ENCODE results near the gene TNP2. TPM values are rescaled to one million over a fixed set of nuclear protein-coding genes. Genes with fewer than 3 reads are reported as not detected.

TNP2 gene
- total RNA-seq, 3 donors from 2014 or later (not counting 1 experiment from before 2014, with no cell fraction given) = not detected

DNA sequence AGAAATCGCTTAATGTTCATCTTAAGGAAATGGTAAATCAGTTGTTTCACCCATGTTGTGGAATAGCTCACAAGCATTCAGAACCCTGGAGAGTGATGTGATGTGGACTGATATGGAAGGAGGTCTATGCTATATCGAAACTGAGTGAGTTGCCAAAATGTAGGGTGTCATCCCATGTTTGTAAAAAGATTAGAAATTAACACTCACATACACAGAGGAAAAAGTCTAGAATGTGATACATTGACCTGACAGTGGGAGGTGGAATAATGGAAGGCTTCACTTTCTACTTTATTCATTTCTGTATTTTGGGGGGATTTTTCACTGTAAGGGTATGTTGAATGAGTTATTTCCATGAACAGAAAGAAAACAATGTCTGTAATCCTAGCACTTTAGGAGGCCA lies 16.7 kb upstream of the TNP2 start:
- H3K9me3 ChIP-seq (ENCODE audit: control insufficient read depth, insufficient read depth, low read length) = no peaks in the 10 kb centered on the region
- H3K4me3 ChIP-seq (ENCODE audit: low read length) = no peak overlapping the region
- 87% methylated on average over 1 of the region's 2 CpGs for WGBS (ENCODE audit: insufficient coverage)
- H3K27ac ChIP-seq (ENCODE audit: low read length) = no peak overlapping the region
- Mint-ChIP-seq H3K27me3 (ENCODE audit: low read depth in 2 of 2) (peaks cover 52 to 55% of the 10 kb centered on the region in 2 donors), H3K9me3 (no peaks in the 10 kb centered on the region), H3K27ac (no peak overlapping the region), H3K4me1 (no peaks in the 10 kb centered on the region), H3K4me3 (no peak overlapping the region), H3K36me3 (no peaks in the 10 kb centered on the region)
- TF ChIP-seq, protein P1, sequence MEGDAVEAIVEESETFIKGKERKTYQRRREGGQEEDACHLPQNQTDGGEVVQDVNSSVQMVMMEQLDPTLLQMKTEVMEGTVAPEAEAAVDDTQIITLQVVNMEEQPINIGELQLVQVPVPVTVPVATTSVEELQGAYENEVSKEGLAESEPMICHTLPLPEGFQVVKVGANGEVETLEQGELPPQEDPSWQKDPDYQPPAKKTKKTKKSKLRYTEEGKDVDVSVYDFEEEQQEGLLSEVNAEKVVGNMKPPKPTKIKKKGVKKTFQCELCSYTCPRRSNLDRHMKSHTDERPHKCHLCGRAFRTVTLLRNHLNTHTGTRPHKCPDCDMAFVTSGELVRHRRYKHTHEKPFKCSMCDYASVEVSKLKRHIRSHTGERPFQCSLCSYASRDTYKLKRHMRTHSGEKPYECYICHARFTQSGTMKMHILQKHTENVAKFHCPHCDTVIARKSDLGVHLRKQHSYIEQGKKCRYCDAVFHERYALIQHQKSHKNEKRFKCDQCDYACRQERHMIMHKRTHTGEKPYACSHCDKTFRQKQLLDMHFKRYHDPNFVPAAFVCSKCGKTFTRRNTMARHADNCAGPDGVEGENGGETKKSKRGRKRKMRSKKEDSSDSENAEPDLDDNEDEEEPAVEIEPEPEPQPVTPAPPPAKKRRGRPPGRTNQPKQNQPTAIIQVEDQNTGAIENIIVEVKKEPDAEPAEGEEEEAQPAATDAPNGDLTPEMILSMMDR (IDR thresholded peaks at IDR 0.05) = no peak
- no peaks in the 10 kb centered on the region for H3K36me3 ChIP-seq (ENCODE audit: control insufficient read depth, insufficient read depth, low read length)
- ATAC-seq (no peak), DNase-seq (no peak)
- intact Hi-C loops (cut with micrococcal nuclease) = no loop called here
- no peaks in the 10 kb centered on the region for H3K4me1 ChIP-seq (ENCODE audit: control insufficient read depth, insufficient read depth, low read length)
- peaks cover under 1% of the 10 kb centered on the region for H3K27me3 ChIP-seq (ENCODE audit: control insufficient read depth, insufficient read depth, low read length)

DNA sequence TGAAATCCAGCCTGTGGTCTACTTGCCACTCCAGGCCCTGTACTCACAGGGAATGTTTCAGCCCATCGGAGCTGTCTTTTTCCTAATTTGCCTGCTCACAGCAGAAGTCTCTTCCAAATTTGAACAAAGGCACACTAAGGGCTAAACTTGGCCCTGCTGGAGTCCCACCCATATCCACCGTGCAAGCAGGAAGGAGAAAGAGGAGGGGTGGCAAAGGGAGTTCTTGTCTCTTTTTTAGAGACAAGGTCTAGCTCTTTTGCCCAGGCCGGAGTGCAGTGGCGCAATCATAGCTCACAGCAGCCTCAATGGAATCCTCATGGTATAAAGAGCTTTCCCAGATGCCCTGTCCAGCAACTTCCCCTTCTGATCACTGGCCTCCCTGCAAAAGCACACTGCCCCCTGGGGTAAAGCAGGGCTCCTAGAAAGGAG lies 14.7 kb upstream of the TNP2 start:
- no peak overlapping the region for H3K27ac Mint-ChIP-seq
- WGBS (ENCODE audit: insufficient coverage) = 75% methylated on average over 4 of the region's 4 CpGs

DNA sequence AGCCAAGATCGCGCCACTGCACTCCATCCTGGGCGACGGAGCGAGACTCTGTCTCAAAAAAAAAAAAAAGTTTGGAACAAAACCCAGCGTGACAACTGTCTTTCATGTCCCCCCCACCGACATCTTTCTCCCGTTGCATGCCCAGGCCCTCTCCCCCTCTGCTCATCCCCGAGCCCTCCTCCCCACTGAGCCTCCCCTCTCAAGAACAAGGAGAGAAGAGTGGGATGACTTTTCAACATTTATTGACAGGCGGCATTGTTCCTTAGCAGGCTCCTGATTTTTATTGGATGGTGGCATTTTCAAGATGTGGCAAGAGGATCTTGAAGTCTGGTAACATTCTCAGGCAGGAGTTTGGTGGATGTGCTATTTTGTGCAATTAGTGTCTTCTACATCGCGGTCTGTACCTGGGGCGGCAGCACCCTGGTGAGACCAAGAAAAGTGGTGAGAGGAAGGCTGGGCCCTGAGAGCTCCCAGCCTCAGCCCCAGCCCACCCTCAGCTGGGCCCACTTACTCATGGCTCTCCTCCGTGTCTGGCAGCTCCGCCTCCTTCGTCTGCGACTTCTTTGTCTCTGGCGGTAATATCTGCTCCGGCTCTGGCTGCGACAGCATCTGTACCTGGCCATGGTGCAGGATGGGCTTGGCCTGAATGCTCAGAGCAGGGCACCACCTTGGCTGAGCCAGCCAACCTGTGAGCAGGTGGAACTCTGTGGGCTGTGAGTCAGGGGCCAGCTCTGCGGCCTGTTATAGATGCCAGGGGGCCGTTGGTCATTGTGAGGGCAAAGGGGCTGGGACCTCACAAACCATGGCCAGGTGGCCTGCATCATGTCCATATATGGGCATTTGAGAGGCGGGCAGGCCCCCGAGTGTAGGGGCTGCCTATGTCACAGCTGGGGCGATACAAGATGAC lies 11.7 kb upstream of the TNP2 start, which contains the start of gene PRM1:
Gene PRM1 (minus strand): TSS at position 715 of the 907 bp plus-strand sequence. CDS start 92 bp downstream, at position 623.
- Mint-ChIP-seq H3K27me3 (ENCODE audit: low read depth in 2 of 2) (peaks cover 22 to 26% of the 10 kb centered on the region in 2 donors), H3K27ac (no peak within 1 kb of the TSS), H3K4me3 (no peak within 1 kb of the TSS), H3K36me3 (no peaks in the 10 kb centered on the region), H3K4me1 (no peaks in the 10 kb centered on the region), H3K9me3 (no peaks in the 10 kb centered on the region)
- H3K27me3 ChIP-seq (ENCODE audit: control insufficient read depth, insufficient read depth, low read length) = no peaks in the 10 kb centered on the region
- H3K9me3 ChIP-seq (ENCODE audit: control insufficient read depth, insufficient read depth, low read length) = no peaks in the 10 kb centered on the region
- intact Hi-C loops (cut with micrococcal nuclease) = no loop called here
- no peaks in the 10 kb centered on the region for H3K4me1 ChIP-seq (ENCODE audit: control insufficient read depth, insufficient read depth, low read length)
- no peak within 1 kb of the TSS for H3K4me3 ChIP-seq (ENCODE audit: low read length)
- ATAC-seq (no peak), DNase-seq (no peak)
- TF ChIP-seq, protein P1 (IDR thresholded peaks at IDR 0.05) = no peak
- no peak within 1 kb of the TSS for H3K27ac ChIP-seq (ENCODE audit: low read length)
- WGBS (ENCODE audit: insufficient coverage) = 95% methylated on average over 21 of the region's 25 CpGs
- H3K36me3 ChIP-seq (ENCODE audit: control insufficient read depth, insufficient read depth, low read length) = no peaks in the 10 kb centered on the region

More for the DNA sequence above, 14.7 kb upstream of the TNP2 start:
- Mint-ChIP-seq H3K9me3 (no peaks in the 10 kb centered on the region), H3K4me3 (no peak overlapping the region), H3K4me1 (no peaks in the 10 kb centered on the region), H3K27me3 (ENCODE audit: low read depth in 2 of 2) (peaks cover 35 to 45% of the 10 kb centered on the region in 2 donors), H3K36me3 (no peaks in the 10 kb centered on the region)
- ATAC-seq (no peak), DNase-seq (no peak)
- Histone ChIP-seq H3K4me3 (ENCODE audit: low read length) (no peak overlapping the region), H3K27me3 (ENCODE audit: control insufficient read depth, insufficient read depth, low read length) (no peaks in the 10 kb centered on the region), H3K4me1 (ENCODE audit: control insufficient read depth, insufficient read depth, low read length) (no peaks in the 10 kb centered on the region), H3K9me3 (ENCODE audit: control insufficient read depth, insufficient read depth, low read length) (no peaks in the 10 kb centered on the region), H3K36me3 (ENCODE audit: control insufficient read depth, insufficient read depth, low read length) (no peaks in the 10 kb centered on the region), H3K27ac (ENCODE audit: low read length) (no peak overlapping the region)
- TF ChIP-seq, protein P1 (IDR thresholded peaks at IDR 0.05) = no peak
- intact Hi-C loops (cut with micrococcal nuclease) = no loop called here
